GM10847 (cell line): ENCODE results near the gene HPSE2.

Source experiments
- POLR2A ChIP-seq: IDR thresholded peaks from 2 replicates; pipeline ENCODE4 v1.6.1; 2011; ENCODE audit not compliant: insufficient read length; ENCODE audit errors: extremely low read depth

Gene HPSE2

GRCh38 chr10:98664329-98665042 lies 571.2 kb downstream of the HPSE2 start:
- no peak for TF ChIP-seq POLR2A

GRCh38 chr10:98659951-98660350 lies 575.7 kb downstream of the HPSE2 start:
- no peak for TF ChIP-seq POLR2A

- TF ChIP-seq POLR2A = no peak
Observed at GRCh38 chr10:98655492-98655891, 580.2 kb downstream of the HPSE2 start.

- no peak for TF ChIP-seq POLR2A
Observed at GRCh38 chr10:98649170-98649569, 586.5 kb downstream of the HPSE2 start.

- TF ChIP-seq POLR2A = no peak
Observed at GRCh38 chr10:98646998-98647917, 588.4 kb downstream of the HPSE2 start.

GRCh38 chr10:98644466-98644865 lies 591.2 kb downstream of the HPSE2 start:
- TF ChIP-seq POLR2A = no peak

GRCh38 chr10:98642281-98642680 lies 593.4 kb downstream of the HPSE2 start:
- no peak for TF ChIP-seq POLR2A

GRCh38 chr10:98638920-98639319 lies 596.7 kb downstream of the HPSE2 start:
- no peak for TF ChIP-seq POLR2A

- TF ChIP-seq POLR2A = no peak
Observed at GRCh38 chr10:98636921-98637329, 598.7 kb downstream of the HPSE2 start.

- no peak for TF ChIP-seq POLR2A
Observed at GRCh38 chr10:98632456-98633150, 603.0 kb downstream of the HPSE2 start.

- no peak for TF ChIP-seq POLR2A
Observed at GRCh38 chr10:98628206-98628605, 607.4 kb downstream of the HPSE2 start.

- TF ChIP-seq POLR2A = no peak
Observed at GRCh38 chr10:98627711-98628110, 607.9 kb downstream of the HPSE2 start.

GRCh38 chr10:98624963-98625362 lies 610.7 kb downstream of the HPSE2 start:
- TF ChIP-seq POLR2A = no peak

- no peak for TF ChIP-seq POLR2A
Observed at GRCh38 chr10:98623176-98623575, 612.5 kb downstream of the HPSE2 start.

- no peak for TF ChIP-seq POLR2A
Observed at GRCh38 chr10:98621630-98622029, 614.0 kb downstream of the HPSE2 start.

- no peak for TF ChIP-seq POLR2A
Observed at GRCh38 chr10:98620503-98620902, 615.1 kb downstream of the HPSE2 start.
